GM23248 (cell line): ENCODE measurements around the gene CREB3L1. TPM values are rescaled to one million over a fixed set of nuclear protein-coding genes. Genes with fewer than 3 reads are reported as not detected.

Source experiments
- DNase-seq: peaks from one replicate; pipeline ENCODE4 v3.0.0-alpha.2; 2015
- H2AFZ ChIP-seq: fragments of 200-600 bp; sonication (generic); 2 replicates; pipeline ENCODE4 v1.6.1; 2016; ENCODE audit warnings: antibody characterized with exemption
- H3F3A ChIP-seq: fragments of 200-600 bp; sonication (generic); 2 replicates; pipeline ENCODE4 v1.6.1; 2016; ENCODE audit warnings: mild to moderate bottlenecking, antibody characterized with exemption, mixed run types; ENCODE audit not compliant: insufficient read depth
- H3K27ac ChIP-seq: fragments of 200-600 bp; sonication (generic); 2 replicates; pipeline ENCODE4 v1.5.1; 2016; ENCODE audit warnings: mild to moderate bottlenecking
- H3K27me3 ChIP-seq: fragments of 200-600 bp; sonication (generic); replicated peaks from 2 replicates; pipeline ENCODE4 v1.6.1; 2016; ENCODE audit warnings: mild to moderate bottlenecking; ENCODE audit not compliant: insufficient read depth
- H3K36me3 ChIP-seq: fragments of 200-600 bp; sonication (generic); 2 replicates; pipeline ENCODE4 v1.6.1; 2016; ENCODE audit warnings: low read depth, mild to moderate bottlenecking
- H3K4me1 ChIP-seq: fragments of 200-600 bp; sonication (generic); 2 replicates; pipeline ENCODE4 v1.6.1; 2016; ENCODE audit warnings: mild to moderate bottlenecking; ENCODE audit not compliant: insufficient read depth
- H3K4me2 ChIP-seq: fragments of 200-600 bp; sonication (generic); one replicate; pipeline ENCODE4 v1.6.1; 2016; ENCODE audit warnings: mild to moderate bottlenecking; ENCODE audit not compliant: unreplicated experiment
- H3K4me3 ChIP-seq: fragments of 200-600 bp; sonication (generic); 2 replicates; pipeline ENCODE4 v1.5.1; 2016; ENCODE audit warnings: mild to moderate bottlenecking
- H3K79me2 ChIP-seq: fragments of 200-600 bp; sonication (generic); 2 replicates; pipeline ENCODE4 v1.6.1; 2016; ENCODE audit warnings: mild to moderate bottlenecking; ENCODE audit not compliant: insufficient read depth
- H3K9ac ChIP-seq: fragments of 200-600 bp; sonication (generic); 2 replicates; pipeline ENCODE4 v1.6.1; 2016; ENCODE audit warnings: mild to moderate bottlenecking
- H3K9me2 ChIP-seq: fragments of 200-600 bp; sonication (generic); 2 replicates; pipeline ENCODE4 v1.6.1; 2016; ENCODE audit warnings: mixed run types, mild to moderate bottlenecking, moderate library complexity; ENCODE audit not compliant: insufficient read depth
- H3K9me3 ChIP-seq: fragments of 200-600 bp; sonication (generic); one replicate; pipeline ENCODE4 v1.6.1; 2017; ENCODE audit warnings: low read depth
- H4K20me1 ChIP-seq: fragments of 200-600 bp; sonication (generic); 2 replicates; pipeline ENCODE4 v1.6.0; 2016; ENCODE audit not compliant: insufficient read depth
- EZH2 ChIP-seq: fragments of 200-600 bp; sonication (generic); IDR thresholded peaks from 2 replicates; pipeline ENCODE4 v1.6.1; 2018; ENCODE audit warnings: antibody characterized with exemption, mild to moderate bottlenecking; ENCODE audit not compliant: insufficient read depth, poor library complexity, severe bottlenecking
- EZH2phosphoT487 ChIP-seq: fragments of 200-600 bp; sonication (generic); IDR thresholded peaks from 2 replicates; pipeline ENCODE4 v1.6.1; 2018; ENCODE audit warnings: antibody characterized with exemption, moderate library complexity, mild to moderate bottlenecking, low read depth; ENCODE audit not compliant: insufficient read depth
- WGBS, 2 experiments: methylation state at CpG; one replicate each; pipeline ENCODE4 v1.1.6; 2015 to 2017; ENCODE audit warnings: low lambda C conversion rate in 2 of 2, low coverage in 1 of 2; ENCODE audit errors: missing lambda C conversion rate in 2 of 2; 5-methylcytosine and 5-hydroxymethylcytosine counted together
- in situ Hi-C: fragments of 300-500 bp; cut with MboI; formaldehyde crosslinking; loops from 2 replicates; pipeline ENCODE4 v1.15.0; 2020
- polyA plus RNA-seq: library from polyadenylated mRNA; unstranded; fragments of >200 nt; fragmentation: Nextera tagmentation; extraction: Ambion mirVana; gene quantifications from 2 replicates; pipeline ENCODE4 v1.2.1, GENCODE V29; 2016
- total RNA-seq: library from RNA; depleted of rRNA; stranded (reverse); fragments of >200 nt; shearing (Covaris generic); gene quantifications from 2 replicates; pipeline ENCODE4 v1.2.3, GENCODE V29; 2014

The CREB3L1 gene
- total and polyA plus RNA-seq, 2 experiments from 2014 or later, result 37.7 to 146 TPM

GRCh38 chr11:46356924-46357482, 79.5 kb downstream of the CREB3L1 start:
- Histone ChIP-seq H3K9me3 (no peaks in the 10 kb centered on the region), H3K4me2 (peak overlapping the region; percentile 1), H3K4me3 (no peak overlapping the region), H3K9ac (no peak overlapping the region), H2AFZ (no peak overlapping the region), H3K36me3 (no peaks in the 10 kb centered on the region; the same call in 1 of the 2 replicates), H3K9me2 (no peaks in the 10 kb centered on the region), H4K20me1 (no peaks in the 10 kb centered on the region; the same call in 1 of the 2 replicates), H3K27ac (no peak overlapping the region), H3K27me3 (no peaks in the 10 kb centered on the region), H3F3A (peaks cover 12% of the 10 kb centered on the region; the same call in 1 of the 2 replicates), H3K79me2 (peaks cover 90% of the 10 kb centered on the region), H3K4me1 (peaks cover 27% of the 10 kb centered on the region)
- TF ChIP-seq EZH2 (no peak), EZH2phosphoT487 (no peak)
- peak; percentile 85 for DNase-seq
- in situ Hi-C loops, result no loop called here
- 76 to 77% methylated on average over 6 to 7 of the region's 7 CpGs for WGBS, 2 experiments

GRCh38 chr11:46357483-46357936, 80.0 kb downstream of the CREB3L1 start:
- peaks cover 12% of the 10 kb centered on the region; the same call in 1 of the 2 replicates for H3F3A ChIP-seq
- DNase-seq, result no peak
- peaks cover 29% of the 10 kb centered on the region for H3K4me1 ChIP-seq
- H3K9me3 ChIP-seq, result no peaks in the 10 kb centered on the region
- no peaks in the 10 kb centered on the region; the same call in 1 of the 2 replicates for H3K36me3 ChIP-seq
- TF ChIP-seq EZH2 (no peak), EZH2phosphoT487 (no peak)
- no peaks in the 10 kb centered on the region; the same call in 1 of the 2 replicates for H4K20me1 ChIP-seq
- H3K4me2 ChIP-seq, result no peak overlapping the region
- H3K27ac ChIP-seq, result no peak overlapping the region
- no peak overlapping the region for H3K4me3 ChIP-seq
- in situ Hi-C loops, result no loop called here
- no peak overlapping the region for H3K9ac ChIP-seq
- H2AFZ ChIP-seq, result no peak overlapping the region
- H3K79me2 ChIP-seq, result peaks cover 90% of the 10 kb centered on the region
- 95 to 96% methylated on average over 10 to 11 of the region's 11 CpGs for WGBS, 2 experiments
- H3K27me3 ChIP-seq, result no peaks in the 10 kb centered on the region
- no peaks in the 10 kb centered on the region for H3K9me2 ChIP-seq

GRCh38 chr11:46359953-46360352, 82.5 kb downstream of the CREB3L1 start:
- H4K20me1 ChIP-seq, result no peaks in the 10 kb centered on the region
- in situ Hi-C loops, result no loop called here
- no peak overlapping the region for H3K4me2 ChIP-seq
- H3K9me2 ChIP-seq, result no peaks in the 10 kb centered on the region
- no peak for DNase-seq
- peaks cover 40% of the 10 kb centered on the region for H3K4me1 ChIP-seq
- no peaks in the 10 kb centered on the region for H3K27me3 ChIP-seq
- H3K27ac ChIP-seq, result no peak overlapping the region
- H3K9me3 ChIP-seq, result no peaks in the 10 kb centered on the region
- no peak for TF ChIP-seq EZH2phosphoT487
- TF ChIP-seq EZH2, result no peak
- no peaks in the 10 kb centered on the region for H3K36me3 ChIP-seq
- H3K4me3 ChIP-seq, result no peak overlapping the region
- no peak overlapping the region for H3K9ac ChIP-seq
- H2AFZ ChIP-seq, result no peak overlapping the region
- H3F3A ChIP-seq, result peaks cover 12% of the 10 kb centered on the region; the same call in 1 of the 2 replicates
- H3K79me2 ChIP-seq, result peaks cover 85% of the 10 kb centered on the region
- 39 to 42% methylated on average over 1 of the region's 1 CpG for WGBS, 2 experiments

- Histone ChIP-seq H3K36me3 (no peaks in the 10 kb centered on the region), H3K9me2 (no peaks in the 10 kb centered on the region), H4K20me1 (no peaks in the 10 kb centered on the region), H3K4me2 (peak overlapping the region; percentile 69), H3K27me3 (no peaks in the 10 kb centered on the region), H3F3A (peaks cover 12% of the 10 kb centered on the region; the same call in 1 of the 2 replicates), H2AFZ (peak overlapping the region; percentile 52; the same call in 1 of the 2 replicates), H3K4me3 (peak overlapping the region; percentile 42), H3K79me2 (peaks cover 76% of the 10 kb centered on the region), H3K9me3 (no peaks in the 10 kb centered on the region), H3K9ac (peak overlapping the region; percentile 74), H3K4me1 (peaks cover 40% of the 10 kb centered on the region), H3K27ac (peak overlapping the region; percentile 77)
- WGBS, 2 experiments, result 39 to 42% methylated on average over 7 of the region's 7 CpGs
- in situ Hi-C loops, result no loop called here
- TF ChIP-seq EZH2phosphoT487 (no peak), EZH2 (no peak)
- peak; percentile 57 for DNase-seq
Observed at GRCh38 chr11:46360878-46361277, 83.4 kb downstream of the CREB3L1 start.
